Kidney capillary endothelial cell (primary cell): ENCODE measurements around the gene PXDC1.

ENCODE experiments used
- DNase-seq: peaks from one replicate; pipeline ENCODE4 v3.0.0-alpha.2; 2018; ENCODE audit warnings: low spot score

The PXDC1 gene

GRCh38 chr6:3751077-3751729 lies at the start of gene PXDC1:
TSS of gene PXDC1 (minus strand) at chr6:3751713. CDS start at chr6:3751531, 182 bp downstream.
- DNase-seq = no peak

GRCh38 chr6:3800850-3801591 lies 49.5 kb upstream of the PXDC1 start:
- DNase-seq = no peak

GRCh38 chr6:3799719-3800118 lies 48.2 kb upstream of the PXDC1 start:
- DNase-seq = no peak

GRCh38 chr6:3798055-3798919 lies 46.8 kb upstream of the PXDC1 start:
- peak; percentile 28 for DNase-seq

- peak; percentile 92 for DNase-seq
Observed at GRCh38 chr6:3797231-3798054, 45.9 kb upstream of the PXDC1 start.

GRCh38 chr6:3796719-3797041 lies 45.2 kb upstream of the PXDC1 start:
- no peak for DNase-seq

GRCh38 chr6:3795836-3796718 lies 44.6 kb upstream of the PXDC1 start:
- peak; percentile 98 for DNase-seq

- DNase-seq = no peak
Observed at GRCh38 chr6:3794092-3794491, 42.6 kb upstream of the PXDC1 start.

- DNase-seq = no peak
Observed at GRCh38 chr6:3793545-3793944, 42.0 kb upstream of the PXDC1 start.

GRCh38 chr6:3791526-3792203 lies 40.2 kb upstream of the PXDC1 start:
- DNase-seq = no peak

GRCh38 chr6:3789896-3790558 lies 38.5 kb upstream of the PXDC1 start:
- no peak for DNase-seq

- no peak for DNase-seq
Observed at GRCh38 chr6:3789018-3789895, 37.7 kb upstream of the PXDC1 start.

- no peak for DNase-seq
Observed at GRCh38 chr6:3788408-3789017, 37.0 kb upstream of the PXDC1 start.

- no peak for DNase-seq
Observed at GRCh38 chr6:3786141-3786540, 34.6 kb upstream of the PXDC1 start.

- no peak for DNase-seq
Observed at GRCh38 chr6:3785745-3786098, 34.2 kb upstream of the PXDC1 start.

GRCh38 chr6:3784885-3785744 lies 33.6 kb upstream of the PXDC1 start:
- no peak for DNase-seq

GRCh38 chr6:3784423-3784822 lies 32.9 kb upstream of the PXDC1 start:
- DNase-seq = no peak
